ENCODE data around the gene CD244.
"Not testable (repeated sequence)": the region's sequence is repeated elsewhere in the genome, so short reads cannot be mapped to it uniquely, and the experiment has no call there.

The CD244 gene

GRCh38 chr1:160862203-160863060 is at the start of gene CD244:
TSS of gene CD244 (minus strand) at chr1:160862887. CDS start at chr1:160862677, 210 bp downstream.
- no peak for DNase-seq

- DNase-seq, result no peak
Measured at GRCh38 chr1:160911925-160912324, 49.2 kb upstream of the CD244 start.

GRCh38 chr1:160911441-160911840 is 48.8 kb upstream of the CD244 start:
- no peak for DNase-seq

GRCh38 chr1:160910170-160910750 is 47.6 kb upstream of the CD244 start:
- DNase-seq, result no peak

- DNase-seq, result no peak
Measured at GRCh38 chr1:160907976-160908375, 45.3 kb upstream of the CD244 start.

- DNase-seq, result no peak
Measured at GRCh38 chr1:160905617-160905989, 42.9 kb upstream of the CD244 start.

GRCh38 chr1:160904783-160905616 is 42.3 kb upstream of the CD244 start:
- no peak for DNase-seq

- not testable (repeated sequence) for DNase-seq
Measured at GRCh38 chr1:160902251-160902650, 39.6 kb upstream of the CD244 start.

- DNase-seq, result no peak
Measured at GRCh38 chr1:160901768-160902167, 39.1 kb upstream of the CD244 start.

GRCh38 chr1:160900683-160901082 is 38.0 kb upstream of the CD244 start:
- not testable (repeated sequence) for DNase-seq

GRCh38 chr1:160894368-160895135 is 31.9 kb upstream of the CD244 start:
- DNase-seq, result not testable (repeated sequence)

GRCh38 chr1:160891474-160891873 is 28.8 kb upstream of the CD244 start:
- no peak for DNase-seq

- DNase-seq, result no peak
Measured at GRCh38 chr1:160888926-160889325, 26.2 kb upstream of the CD244 start.

GRCh38 chr1:160887071-160887470 is 24.4 kb upstream of the CD244 start:
- DNase-seq, result no peak

- DNase-seq, result no peak
Measured at GRCh38 chr1:160885042-160885441, 22.4 kb upstream of the CD244 start, which contains the start of gene ITLN1. TSS of gene ITLN1 (minus strand) at chr1:160885180. CDS start at chr1:160884877, 303 bp downstream.

GRCh38 chr1:160884579-160884978 is 21.9 kb upstream of the CD244 start:
- no peak for DNase-seq

- DNase-seq, result no peak
Measured at GRCh38 chr1:160883581-160884513, 21.2 kb upstream of the CD244 start.

- no peak for DNase-seq
Measured at GRCh38 chr1:160882582-160882981, 19.9 kb upstream of the CD244 start.

- DNase-seq, result not testable (repeated sequence)
Measured at GRCh38 chr1:160881264-160881663, 18.6 kb upstream of the CD244 start.

GRCh38 chr1:160880216-160880615 is 17.5 kb upstream of the CD244 start:
- DNase-seq, result no peak

- DNase-seq, result no peak
Measured at GRCh38 chr1:160879056-160879455, 16.4 kb upstream of the CD244 start.

All from NCI-H2081 treated with DMSO at 0.1 percent for 48 hours (cell line).